ENCODE measurements around the gene SBF2. TPM values are rescaled to one million over a fixed set of nuclear protein-coding genes. Genes with fewer than 3 reads are reported as not detected.

SBF2 gene
- total RNA-seq, 2 donors from 2014 or later = 22.8 to 23.9 TPM

GRCh38 chr11:10192036-10192435, 102.0 kb downstream of the SBF2 start:
- Histone ChIP-seq H3K4me3 (no peak overlapping the region), H3K4me1 (no peaks in the 10 kb centered on the region), H3K27me3 (no peaks in the 10 kb centered on the region), H3K36me3 (no peaks in the 10 kb centered on the region), H3K27ac (no peak overlapping the region), H3K9me3 (no peaks in the 10 kb centered on the region)
- TF ChIP-seq CTCF (IDR thresholded peaks at IDR 0.05) = no peak
- no peak for DNase-seq (ENCODE audit: low spot score)

- Histone ChIP-seq H3K4me3 (no peak overlapping the region), H3K27me3 (no peaks in the 10 kb centered on the region), H3K4me1 (no peaks in the 10 kb centered on the region), H3K9me3 (no peaks in the 10 kb centered on the region), H3K27ac (no peak overlapping the region), H3K36me3 (no peaks in the 10 kb centered on the region)
- TF ChIP-seq CTCF (IDR thresholded peaks at IDR 0.05) = peak in 1 of 2 donors; percentile 32
- DNase-seq (ENCODE audit: low spot score) = no peak
These were observed 112.2 kb downstream of the SBF2 start for GRCh38 chr11:10181811-10182210.

GRCh38 chr11:10164621-10165020, 129.4 kb downstream of the SBF2 start:
- H3K27me3 ChIP-seq = no peaks in the 10 kb centered on the region
- no peaks in the 10 kb centered on the region for H3K36me3 ChIP-seq
- no peak for TF ChIP-seq CTCF (IDR thresholded peaks at IDR 0.05)
- no peak for DNase-seq (ENCODE audit: low spot score)
- H3K27ac ChIP-seq = no peak overlapping the region
- no peaks in the 10 kb centered on the region for H3K9me3 ChIP-seq
- no peak overlapping the region for H3K4me3 ChIP-seq
- peaks cover 0 to 36% of the 10 kb centered on the region in 2 donors for H3K4me1 ChIP-seq

- Histone ChIP-seq H3K9me3 (peaks cover 0 to 12% of the 10 kb centered on the region in 2 donors), H3K36me3 (no peaks in the 10 kb centered on the region), H3K27ac (no peak overlapping the region), H3K27me3 (no peaks in the 10 kb centered on the region), H3K4me3 (no peak overlapping the region), H3K4me1 (peaks cover 0 to 36% of the 10 kb centered on the region in 2 donors)
- no peak for DNase-seq (ENCODE audit: low spot score)
- TF ChIP-seq CTCF (IDR thresholded peaks at IDR 0.05) = no peak
These were observed 131.8 kb downstream of the SBF2 start for GRCh38 chr11:10162222-10162621.

- Histone ChIP-seq H3K36me3 (no peaks in the 10 kb centered on the region), H3K4me1 (peaks cover 0 to 36% of the 10 kb centered on the region in 2 donors), H3K4me3 (no peak overlapping the region), H3K9me3 (peaks cover 0 to 12% of the 10 kb centered on the region in 2 donors), H3K27ac (no peak overlapping the region), H3K27me3 (no peaks in the 10 kb centered on the region)
- TF ChIP-seq CTCF (IDR thresholded peaks at IDR 0.05) = no peak
- DNase-seq (ENCODE audit: low spot score) = no peak
These were observed 133.7 kb downstream of the SBF2 start for GRCh38 chr11:10160350-10160749.

- TF ChIP-seq CTCF (IDR thresholded peaks at IDR 0.05) = no peak
- no peaks in the 10 kb centered on the region for H3K27me3 ChIP-seq
- no peak overlapping the region for H3K4me3 ChIP-seq
- no peaks in the 10 kb centered on the region for H3K36me3 ChIP-seq
- DNase-seq (ENCODE audit: low spot score) = no peak
- H3K4me1 ChIP-seq = peaks cover 0 to 27% of the 10 kb centered on the region in 2 donors
- no peak overlapping the region for H3K27ac ChIP-seq
- peaks cover 0 to 12% of the 10 kb centered on the region in 2 donors for H3K9me3 ChIP-seq
These were observed 135.6 kb downstream of the SBF2 start for GRCh38 chr11:10158461-10158860.
